Occipital lobe (tissue), 2 donors: ENCODE data around the gene XPNPEP3. TPM values are rescaled to one million over a fixed set of nuclear protein-coding genes. Genes with fewer than 3 reads are reported as not detected.
"Not testable (repeated sequence)": the region's sequence is repeated elsewhere in the genome, so short reads cannot be mapped to it uniquely, and the experiment has no call there.

Experiments
- DNase-seq: peaks from one replicate; lab custom pipeline; 2025; lab: John Stamatoyannopoulos, UW
- total RNA-seq: library from RNA; depleted of rRNA; stranded (reverse); fragments of >200 nt; gene quantifications from one replicate; pipeline ENCODE4 v1.2.3, GENCODE V29; 2014

The XPNPEP3 gene
- total RNA-seq, 1 donor from 2014 or later = 6.4 TPM

DNA sequence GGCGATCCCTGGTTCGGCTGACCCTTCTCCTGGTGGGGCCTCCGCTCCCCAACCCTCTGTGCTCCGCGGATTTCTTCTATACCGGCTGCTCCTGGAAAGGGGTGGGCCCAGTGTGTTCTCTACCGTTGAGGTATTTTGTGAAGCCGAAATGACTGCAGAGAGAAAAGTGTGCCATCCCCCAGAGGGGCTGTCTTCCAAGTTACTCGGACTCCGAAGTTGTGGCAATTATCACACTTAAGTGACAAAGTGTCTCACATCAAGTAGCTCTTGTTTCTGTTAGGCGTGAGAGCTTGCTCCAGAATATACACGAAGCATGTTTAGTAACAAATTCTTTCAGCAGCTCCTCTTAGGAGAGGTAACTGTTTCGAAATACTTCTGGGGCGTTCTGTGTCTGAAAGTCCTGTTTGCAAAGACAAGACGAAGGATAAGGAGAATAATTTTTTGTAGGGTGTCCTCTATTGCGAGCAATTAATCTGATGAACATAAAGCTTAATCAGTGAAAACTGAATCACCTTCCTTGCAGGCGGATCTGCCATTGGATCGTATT, 434 bp downstream of the XPNPEP3 start:
- DNase-seq = no peak

DNA sequence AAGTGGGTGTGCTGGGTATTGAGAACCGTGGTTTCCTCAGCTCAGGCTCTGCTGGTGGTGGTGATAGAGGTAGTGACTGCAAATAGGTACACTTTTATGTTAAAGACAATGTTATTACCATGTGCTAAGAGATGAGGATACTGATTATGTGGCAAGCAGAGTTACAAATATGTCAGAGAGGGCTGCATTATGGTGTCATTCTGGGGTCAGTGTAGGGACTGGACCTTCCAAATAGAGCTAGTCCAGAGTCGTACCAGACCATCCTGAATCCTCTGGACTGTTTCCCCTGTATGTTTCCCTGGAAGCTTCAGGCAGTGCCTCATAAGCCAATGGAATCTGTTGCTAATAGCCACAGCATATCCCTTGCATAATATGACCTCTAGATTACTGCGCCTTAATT, 5.1 kb downstream of the XPNPEP3 start, which contains the start of gene DNAJB7:
DNAJB7 (minus strand) TSS at position 101 of the 400 bp plus-strand sequence. CDS start 119 bp downstream, outside the sequence.
- DNase-seq = no peak

DNA sequence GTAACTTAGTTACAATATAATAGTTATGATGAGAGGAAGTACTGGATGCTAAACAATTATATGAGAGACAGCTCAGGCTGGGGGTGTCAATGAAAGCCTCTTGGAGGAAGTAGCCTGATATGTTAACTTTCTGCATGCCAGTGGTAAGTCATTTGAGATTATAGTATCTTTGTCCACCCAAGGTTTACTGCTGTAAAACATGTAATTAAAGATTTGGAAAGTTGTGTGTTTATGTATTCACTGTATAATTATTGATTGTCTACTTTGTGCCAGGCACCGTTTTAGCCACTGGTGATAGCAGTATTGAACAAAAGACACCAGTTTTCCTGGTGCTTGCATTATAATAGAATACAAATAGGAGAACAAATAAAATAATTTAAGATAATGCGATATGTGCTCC, 5.6 kb downstream of the XPNPEP3 start:
- DNase-seq = no peak

DNA sequence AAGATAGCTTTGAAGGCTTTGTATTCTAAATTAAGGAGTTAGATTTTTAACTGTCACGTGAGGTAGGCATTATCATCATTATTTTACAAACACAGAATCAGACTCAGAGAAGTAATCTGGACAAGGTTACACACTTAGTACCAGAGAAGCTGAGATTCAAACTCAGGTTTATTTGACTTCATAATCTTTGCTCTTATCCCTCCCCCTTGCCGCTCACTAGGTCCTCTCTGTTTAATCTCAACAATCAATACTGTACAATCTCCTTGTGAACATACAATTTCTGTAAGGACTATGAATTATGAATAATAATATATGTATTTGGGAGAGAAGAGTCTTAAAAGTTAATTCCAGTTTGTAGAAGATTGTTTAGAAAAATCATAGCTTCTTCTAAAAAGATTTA, 10.2 kb downstream of the XPNPEP3 start:
- DNase-seq = no peak

DNA sequence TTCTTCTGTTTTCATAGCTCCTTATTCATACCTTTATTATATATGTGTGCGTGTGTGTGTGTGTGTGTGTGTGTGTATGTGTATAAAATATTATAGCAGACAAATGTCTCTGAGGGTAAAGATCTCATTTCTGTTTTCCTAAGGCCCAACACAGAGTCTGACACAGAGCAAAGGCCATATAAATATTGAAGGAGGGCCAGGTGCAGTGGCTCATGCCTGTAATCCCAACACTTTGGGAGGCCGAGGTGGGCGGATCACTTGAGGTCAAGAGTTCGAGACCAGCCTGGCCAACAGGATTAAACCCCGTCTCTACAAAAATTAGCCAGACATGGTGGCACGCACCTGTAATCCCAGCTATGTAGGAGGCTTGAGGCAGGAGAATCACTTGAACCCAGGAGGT, 11.4 kb downstream of the XPNPEP3 start:
- DNase-seq = not testable (repeated sequence)

DNA sequence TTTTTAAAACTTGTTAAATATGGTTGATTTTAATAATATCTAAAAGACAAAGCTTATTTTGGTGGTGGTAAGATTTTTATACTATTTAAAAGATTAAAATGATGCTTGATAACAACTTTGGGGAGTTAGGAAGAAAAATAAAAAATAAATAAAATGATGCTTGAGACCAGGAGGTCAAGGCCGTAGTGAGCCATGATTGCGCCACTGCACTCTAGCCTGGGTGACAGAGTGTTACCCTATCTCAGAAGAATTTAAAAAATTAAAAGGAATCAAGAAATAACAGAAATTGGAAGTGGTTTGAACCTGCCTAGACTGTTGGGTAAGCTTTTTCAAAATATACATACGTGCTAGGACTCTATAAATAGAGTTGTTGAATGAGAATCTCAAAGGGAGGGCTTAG, 17.1 kb downstream of the XPNPEP3 start:
- DNase-seq = no peak

DNA sequence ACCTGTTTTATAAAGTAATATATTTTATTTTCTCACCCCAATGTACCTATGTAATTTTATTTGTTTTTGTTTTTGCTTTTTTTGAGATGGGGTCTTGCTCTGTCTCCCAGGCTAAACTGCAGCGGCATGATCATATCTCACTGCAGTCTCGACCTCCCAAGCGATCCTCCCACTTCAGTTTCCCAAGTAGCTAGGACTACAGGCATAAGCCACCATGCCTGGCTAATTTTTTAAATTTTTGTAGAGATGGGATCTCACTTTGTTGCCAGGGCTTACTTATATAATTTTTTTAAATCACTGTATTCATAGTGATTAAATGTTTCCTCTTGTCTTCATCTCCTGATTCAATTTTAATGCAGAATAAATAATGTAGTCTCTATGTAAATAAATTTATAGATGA, 18.2 kb downstream of the XPNPEP3 start:
- DNase-seq = no peak

DNA sequence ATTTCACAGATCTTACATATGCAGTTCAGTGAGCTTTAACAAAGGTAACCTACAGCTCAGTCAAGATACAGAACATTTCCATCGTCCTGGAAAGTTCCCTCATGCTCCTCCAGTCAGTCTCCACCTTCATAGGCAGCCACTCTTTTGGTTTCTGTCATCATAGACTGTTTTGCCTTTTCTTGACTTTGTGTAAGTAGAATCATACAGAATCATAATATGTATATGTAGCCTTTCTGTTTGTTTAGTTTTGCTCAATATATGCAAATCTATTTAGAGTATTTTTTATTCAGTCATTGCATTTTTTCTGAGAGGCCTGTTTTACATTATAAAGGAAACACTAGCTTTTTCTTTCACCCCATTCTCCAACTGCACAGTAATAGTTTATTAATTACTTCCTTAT, 20.0 kb downstream of the XPNPEP3 start:
- DNase-seq = no peak

DNA sequence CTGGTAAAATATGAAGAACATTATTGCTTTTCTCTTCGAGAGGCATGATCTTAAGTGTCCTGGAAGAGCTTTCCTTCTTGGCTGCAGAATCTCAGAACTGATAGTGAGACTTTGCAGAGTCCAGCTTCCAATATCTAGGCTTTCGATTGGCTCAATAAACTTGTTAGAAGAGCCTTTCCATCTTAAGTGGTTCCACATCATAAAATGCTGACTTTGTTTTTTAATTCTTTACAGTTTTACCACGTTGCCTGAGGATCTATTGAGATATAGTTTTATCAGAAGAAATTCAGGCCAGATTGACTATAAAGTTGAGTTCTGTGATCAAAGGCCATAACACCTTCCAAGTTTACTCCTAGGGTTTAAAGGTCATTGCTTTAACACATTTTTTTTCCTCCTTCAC, 20.5 kb downstream of the XPNPEP3 start:
- no peak for DNase-seq

DNA sequence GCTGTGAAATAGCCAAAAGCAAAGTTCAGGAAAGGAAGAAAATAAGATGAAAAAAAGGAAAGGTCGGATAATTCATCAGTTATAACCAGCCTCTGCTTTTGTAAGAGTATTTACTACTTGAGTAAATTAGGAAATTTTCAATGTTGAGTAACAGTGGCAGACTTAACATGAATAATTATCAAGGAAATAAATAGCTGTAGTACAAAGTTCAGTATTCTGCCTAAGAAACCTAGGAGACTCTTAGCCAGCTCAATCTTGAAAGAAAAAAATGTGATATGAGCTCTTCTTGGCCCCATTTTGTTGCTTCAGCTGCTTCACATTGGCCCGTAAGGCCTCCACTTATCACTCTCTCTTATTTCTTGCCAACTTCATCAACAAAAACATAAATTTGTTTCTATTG, 22.0 kb downstream of the XPNPEP3 start:
- no peak for DNase-seq

DNA sequence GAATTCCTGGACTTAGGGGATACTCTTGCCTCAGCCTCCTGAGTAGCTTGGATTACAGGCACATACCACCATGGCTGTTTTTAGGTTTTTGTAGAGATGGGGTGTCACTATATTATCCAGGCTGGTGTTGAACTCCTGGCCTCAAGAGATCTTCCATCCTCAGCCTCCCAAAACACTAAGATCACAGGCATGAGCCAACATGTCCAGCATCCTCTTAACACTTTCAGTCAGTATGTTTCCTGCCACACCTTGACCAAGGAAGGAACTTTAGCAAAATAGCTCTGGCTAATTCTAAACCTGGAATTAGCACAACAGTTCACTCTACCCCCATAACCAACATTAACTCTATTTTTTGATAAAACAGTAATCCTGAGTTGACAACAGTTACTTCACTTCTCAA, 32.2 kb downstream of the XPNPEP3 start:
- no peak for DNase-seq

DNA sequence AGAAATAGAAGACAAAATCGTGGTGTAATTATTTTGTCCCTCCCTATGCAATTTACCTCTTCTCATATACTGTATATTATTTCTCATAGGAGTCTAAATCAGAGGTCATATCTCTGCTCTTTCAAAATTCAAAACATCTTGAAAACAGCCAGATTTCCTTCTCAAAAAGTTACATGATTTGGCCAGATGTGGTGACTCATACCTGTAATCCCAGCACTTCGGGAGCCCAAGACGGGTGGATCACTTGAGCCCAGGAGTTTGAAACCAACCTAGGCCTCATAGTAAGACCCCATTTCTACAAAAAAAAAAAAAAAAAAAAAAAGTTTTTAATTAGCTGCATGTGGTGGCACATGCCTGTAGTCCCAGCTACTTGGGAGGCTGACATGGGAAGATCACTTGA, 33.9 kb downstream of the XPNPEP3 start:
- DNase-seq = no peak

DNA sequence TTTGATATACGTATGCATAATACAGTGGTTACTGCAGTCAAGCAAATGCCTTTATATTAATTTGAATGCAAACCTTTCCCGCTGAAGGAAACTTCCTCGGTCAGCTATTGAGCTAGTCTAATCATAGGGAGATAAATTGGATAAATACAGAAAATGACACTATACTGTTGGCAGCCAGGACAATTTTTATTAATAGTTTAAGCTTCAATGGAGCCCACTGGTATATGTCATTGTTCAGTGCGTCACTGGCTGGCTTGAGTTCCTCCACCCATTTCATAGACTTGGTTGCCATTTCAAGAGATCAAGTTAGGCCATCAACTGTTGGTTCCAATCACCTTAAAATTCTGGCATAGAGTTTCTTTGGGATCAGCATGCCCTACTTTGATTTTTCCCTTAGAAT, 37.5 kb downstream of the XPNPEP3 start:
- no peak for DNase-seq

DNA sequence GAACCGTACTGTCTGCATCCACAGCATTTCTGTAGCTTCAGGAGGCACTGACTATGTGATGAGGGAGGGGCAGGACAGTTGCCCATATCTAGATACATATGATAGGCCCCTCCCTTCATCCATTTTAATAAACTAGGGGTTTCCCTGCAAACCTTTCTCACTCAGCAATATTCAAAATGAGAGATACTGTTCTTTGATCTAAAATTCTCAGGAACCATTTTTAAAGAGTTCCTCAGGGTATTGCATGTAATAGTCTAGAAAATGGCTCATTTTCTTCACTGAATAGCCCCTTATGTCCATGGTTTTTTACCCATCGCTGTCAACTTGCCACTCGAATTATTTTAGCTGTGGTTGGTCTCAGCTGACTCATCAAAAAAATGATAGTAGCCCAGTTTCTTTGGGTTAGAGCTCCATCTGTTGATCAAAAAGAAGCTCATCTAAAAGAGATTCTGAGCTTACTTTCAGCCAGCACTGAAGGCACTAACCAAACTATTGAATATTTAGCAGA, 42.0 kb downstream of the XPNPEP3 start:
- DNase-seq = no peak

DNA sequence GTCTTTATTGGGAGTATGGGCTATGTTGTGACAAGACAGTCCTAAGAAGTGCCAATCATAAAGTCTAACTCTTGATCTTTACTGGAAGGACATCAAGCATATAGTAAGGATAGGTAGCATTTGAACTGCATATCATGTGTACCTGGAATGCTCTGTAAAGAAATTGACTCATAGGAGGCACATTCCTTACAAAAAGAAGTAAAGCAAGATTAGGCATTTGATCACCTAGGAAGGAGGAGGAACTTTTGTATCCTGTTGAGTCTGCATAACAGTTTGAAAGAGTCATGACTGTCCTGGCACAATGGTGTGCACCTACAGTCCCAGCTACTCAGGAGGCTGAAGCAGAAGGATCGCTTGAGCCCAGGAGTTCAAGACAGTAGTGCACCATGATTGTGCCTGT, 47.2 kb downstream of the XPNPEP3 start:
- DNase-seq = no peak

DNA sequence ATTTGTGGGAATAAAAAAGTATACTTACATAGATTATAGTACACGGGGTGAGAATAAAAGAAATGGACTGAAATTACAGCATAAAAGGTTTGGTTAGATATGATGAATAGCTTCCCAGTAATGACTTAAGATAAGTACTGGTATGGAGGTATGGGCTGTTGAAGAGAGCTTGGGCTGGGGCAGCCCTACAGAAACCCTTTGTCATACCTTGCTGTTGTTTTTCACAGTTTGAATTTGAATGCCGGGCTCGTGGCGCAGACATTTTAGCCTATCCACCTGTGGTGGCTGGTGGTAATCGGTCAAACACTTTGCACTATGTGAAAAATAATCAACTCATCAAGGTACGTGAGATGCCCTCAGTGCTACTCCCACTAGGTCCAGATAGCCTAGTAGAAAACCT, 51.9 kb downstream of the XPNPEP3 start:
- DNase-seq = no peak

DNA sequence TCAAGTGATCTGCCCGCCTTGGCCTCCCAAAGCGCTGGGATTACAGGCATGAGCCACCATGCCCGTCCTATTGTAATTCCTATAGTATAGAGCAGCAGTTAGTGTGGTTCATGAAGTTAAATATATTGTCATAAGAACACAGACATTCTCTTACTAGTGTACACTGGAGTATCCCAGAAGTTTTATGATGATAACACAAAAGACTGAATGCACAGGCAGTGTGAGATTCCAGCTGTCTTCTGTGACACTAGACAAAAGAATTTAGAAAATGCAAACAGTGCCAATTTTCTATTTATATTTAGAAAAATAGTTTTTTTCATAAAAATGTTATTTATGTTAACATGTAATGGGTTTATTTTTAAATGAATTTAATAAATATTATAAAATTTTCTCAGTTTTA, 54.8 kb downstream of the XPNPEP3 start:
- no peak for DNase-seq

DNA sequence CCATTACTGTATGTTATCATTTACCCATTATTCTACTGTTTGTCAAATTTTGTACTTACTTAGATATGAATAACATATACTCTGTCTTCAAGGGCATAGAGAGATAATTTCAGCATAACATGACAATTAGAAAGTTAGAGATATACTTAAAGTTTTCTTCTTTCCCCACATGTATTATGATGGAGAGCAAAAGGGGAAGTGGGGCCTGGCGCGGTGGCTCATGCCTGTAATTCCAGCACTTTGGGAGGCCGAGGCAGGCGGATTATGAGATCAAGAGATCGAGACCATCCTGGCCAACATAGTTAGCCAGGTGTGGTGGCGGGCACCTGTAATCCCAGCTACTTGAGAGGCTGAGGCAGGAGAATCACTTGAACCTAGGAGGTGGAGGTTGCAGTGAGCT, 56.0 kb downstream of the XPNPEP3 start:
- not testable (repeated sequence) for DNase-seq

DNA sequence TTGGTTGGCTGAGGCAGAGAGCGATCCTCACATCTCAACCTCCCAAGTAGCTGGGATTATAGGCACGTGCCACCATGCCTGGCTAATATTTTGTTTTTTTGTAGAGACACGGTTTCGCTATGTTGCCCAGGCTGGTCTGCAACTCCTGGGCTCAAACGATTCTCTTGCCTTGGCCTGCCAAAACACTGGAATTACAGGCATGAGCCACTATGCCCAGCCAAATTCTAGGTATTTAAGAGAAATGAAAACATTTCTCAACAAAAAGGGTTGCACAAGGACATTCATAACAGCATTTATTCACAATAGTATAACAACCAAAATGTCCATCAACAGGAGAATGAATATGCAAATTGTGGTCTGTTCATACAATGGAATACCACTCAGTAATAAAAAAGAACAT, 62.5 kb downstream of the XPNPEP3 start:
- no peak for DNase-seq

DNA sequence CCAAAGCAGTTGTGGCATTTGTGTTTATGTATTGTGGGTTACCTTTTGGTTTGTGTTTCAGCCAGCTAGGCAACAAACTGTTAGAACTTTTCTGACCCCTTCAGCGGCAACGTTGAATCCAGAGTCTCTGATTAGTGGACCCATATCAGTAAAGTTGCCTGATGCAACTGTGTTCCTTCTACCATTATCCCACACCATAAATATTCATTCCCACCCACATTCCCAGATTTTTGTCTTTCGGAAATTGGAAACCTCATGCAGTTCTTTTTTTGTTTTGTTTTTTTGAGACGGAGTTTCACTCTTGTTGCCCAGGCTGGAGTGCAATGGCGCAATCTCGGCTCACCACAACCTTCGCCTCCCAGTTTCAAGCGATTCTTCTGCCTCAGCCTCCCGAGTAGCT, 63.6 kb downstream of the XPNPEP3 start:
- no peak for DNase-seq

DNA sequence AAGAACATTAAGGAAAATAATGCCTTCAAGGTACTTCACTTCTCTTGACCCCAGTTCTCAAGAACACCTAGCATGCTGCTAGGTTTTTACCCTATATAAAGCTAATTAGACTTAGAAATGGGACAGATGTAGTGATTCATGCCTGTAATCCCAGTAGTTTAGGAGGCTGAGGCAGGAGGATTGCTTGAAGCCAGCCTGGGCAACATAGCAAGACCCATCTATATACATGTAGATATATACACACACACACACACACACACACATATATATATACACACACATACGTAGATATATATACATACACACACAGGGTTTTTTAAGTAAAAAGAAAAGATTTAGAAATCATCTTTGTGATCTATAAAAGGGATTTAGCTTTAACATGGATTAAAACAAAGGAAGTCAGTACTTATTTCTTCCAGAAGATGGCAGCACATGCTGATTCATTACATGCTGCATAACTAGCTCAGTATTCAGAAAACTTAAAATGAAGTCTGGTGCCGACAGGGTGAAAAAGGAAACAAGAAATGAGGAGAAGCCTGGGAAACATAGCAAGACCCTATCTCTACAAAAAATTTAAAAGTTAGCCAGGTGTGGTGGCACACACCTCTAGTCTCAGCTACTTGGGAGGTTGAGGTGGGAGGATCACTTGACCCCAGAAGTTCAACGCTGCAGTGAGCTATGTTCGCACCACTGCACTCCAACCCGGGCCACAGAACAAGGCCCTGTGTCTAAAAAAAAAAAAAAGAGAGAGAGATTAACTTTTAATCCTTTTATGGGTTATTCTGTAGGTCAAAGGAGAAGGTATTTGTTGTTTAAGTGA, 65.7 kb downstream of the XPNPEP3 start:
- no peak for DNase-seq

DNA sequence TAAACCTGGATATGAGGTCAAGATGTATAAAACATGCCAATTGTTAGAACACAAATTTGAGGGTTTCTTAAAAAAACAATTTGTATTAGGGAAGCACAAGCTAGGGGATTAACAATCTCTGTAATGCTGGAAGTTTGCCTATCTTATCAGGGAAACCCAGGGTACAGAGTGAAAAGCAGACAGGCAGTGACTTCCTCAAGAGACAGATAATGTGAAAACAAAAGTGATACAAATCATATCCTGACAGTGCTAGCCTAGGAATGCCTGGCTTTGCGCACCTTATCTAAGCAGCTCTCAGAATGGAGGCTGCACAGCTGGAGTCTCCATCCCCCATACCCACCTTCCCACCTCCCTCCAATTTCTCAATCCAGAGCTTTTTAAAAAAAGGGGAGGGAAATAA, 71.7 kb downstream of the XPNPEP3 start:
- no peak for DNase-seq

DNA sequence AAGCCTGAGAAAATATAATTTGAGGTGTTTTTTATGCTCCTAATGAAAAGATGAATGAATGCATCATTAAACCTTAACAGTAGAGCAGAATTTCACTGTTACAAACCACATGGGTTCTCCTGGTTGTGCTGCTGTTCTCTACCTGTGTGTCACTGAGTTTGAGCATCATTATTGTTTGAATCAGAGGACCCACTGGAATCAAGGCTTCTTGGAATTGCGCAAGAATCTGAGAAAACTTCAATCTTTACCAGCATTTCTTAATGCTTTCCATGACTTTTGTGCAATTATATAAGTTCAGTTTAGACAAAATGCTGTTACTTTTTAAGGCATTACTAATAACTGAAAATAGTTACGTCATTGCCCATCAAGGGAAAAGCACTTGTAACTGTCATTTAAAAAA, 75.4 kb downstream of the XPNPEP3 start:
- DNase-seq = no peak
